ENCODE measurements around the gene PMIS2. TPM values are rescaled to one million over a fixed set of nuclear protein-coding genes. Genes with fewer than 3 reads are reported as not detected.

The PMIS2 gene
- total RNA-seq, 4 donors from 2014 or later: not detected

DNA sequence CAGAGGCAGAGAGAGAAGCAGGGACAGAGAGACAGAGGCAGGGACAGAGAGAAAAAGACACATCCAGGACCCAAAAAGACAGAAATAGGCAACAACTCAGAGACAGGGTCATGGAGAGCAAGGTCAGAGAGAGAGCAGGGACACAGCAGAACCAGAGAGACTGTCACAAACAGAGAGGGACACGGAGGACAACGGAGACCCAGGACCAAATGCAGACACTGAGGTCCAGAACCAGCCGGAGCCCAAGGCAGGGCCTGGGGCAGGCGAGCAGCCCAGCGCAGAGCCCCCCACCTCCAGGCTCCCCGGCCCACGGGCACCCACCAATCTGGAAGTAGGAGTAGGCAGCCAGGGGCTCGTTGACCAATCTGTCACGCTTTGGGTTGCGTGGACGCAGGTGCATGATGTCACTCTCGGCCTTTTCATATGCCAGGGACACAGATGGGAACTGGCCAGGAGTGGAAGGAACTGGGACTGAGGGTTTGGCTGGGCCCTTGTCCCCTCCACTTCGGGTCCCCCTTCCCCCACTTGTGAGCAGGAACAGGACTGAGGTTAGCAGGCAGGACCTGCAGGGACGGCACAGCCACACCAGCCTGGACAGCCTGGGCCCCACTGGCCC, 32.5 kb upstream of the PMIS2 start:
- Histone ChIP-seq H3K9me3 (peaks cover 0 to 4% (median 0%) of the 10 kb centered on the region in 4 donors), H3K27ac (no peak overlapping the region), H3K36me3 (no peaks in the 10 kb centered on the region), H3K4me3 (no peak overlapping the region), H3K4me1 (peaks cover 0 to 9% (median 4%) of the 10 kb centered on the region in 4 donors), H3K27me3 (no peaks in the 10 kb centered on the region)
- TF ChIP-seq, protein P1, sequence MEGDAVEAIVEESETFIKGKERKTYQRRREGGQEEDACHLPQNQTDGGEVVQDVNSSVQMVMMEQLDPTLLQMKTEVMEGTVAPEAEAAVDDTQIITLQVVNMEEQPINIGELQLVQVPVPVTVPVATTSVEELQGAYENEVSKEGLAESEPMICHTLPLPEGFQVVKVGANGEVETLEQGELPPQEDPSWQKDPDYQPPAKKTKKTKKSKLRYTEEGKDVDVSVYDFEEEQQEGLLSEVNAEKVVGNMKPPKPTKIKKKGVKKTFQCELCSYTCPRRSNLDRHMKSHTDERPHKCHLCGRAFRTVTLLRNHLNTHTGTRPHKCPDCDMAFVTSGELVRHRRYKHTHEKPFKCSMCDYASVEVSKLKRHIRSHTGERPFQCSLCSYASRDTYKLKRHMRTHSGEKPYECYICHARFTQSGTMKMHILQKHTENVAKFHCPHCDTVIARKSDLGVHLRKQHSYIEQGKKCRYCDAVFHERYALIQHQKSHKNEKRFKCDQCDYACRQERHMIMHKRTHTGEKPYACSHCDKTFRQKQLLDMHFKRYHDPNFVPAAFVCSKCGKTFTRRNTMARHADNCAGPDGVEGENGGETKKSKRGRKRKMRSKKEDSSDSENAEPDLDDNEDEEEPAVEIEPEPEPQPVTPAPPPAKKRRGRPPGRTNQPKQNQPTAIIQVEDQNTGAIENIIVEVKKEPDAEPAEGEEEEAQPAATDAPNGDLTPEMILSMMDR (IDR thresholded peaks at IDR 0.05): no peak
- TF ChIP-seq POLR2A (IDR thresholded peaks at IDR 0.05): no peak
- DNase-seq: no peak

DNA sequence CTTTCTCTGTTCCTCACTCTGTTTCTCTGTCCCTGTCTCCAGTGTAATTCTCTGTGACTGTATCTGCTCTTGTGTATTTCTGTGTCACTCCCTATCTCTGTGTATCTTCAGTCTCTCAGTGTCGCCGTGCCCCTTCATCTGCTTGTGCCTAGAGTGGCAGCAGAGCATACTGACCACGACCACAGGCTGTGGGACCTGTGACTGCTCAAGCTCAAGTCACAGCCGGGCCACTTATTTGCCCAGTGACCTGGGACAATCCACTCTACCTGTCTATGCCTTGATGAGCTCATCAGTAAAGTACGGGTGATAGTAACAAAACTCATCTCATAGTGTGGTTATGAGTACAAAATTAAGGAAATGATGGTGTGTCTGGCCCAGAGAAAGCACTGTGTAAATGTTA, 31.9 kb upstream of the PMIS2 start:
- H3K27me3 ChIP-seq: no peaks in the 10 kb centered on the region
- peaks cover 0 to 12% (median 5%) of the 10 kb centered on the region in 4 donors for H3K4me1 ChIP-seq
- TF ChIP-seq, protein P1 (IDR thresholded peaks at IDR 0.05): no peak
- no peak for TF ChIP-seq POLR2A (IDR thresholded peaks at IDR 0.05)
- no peak for DNase-seq
- no peak overlapping the region for H3K27ac ChIP-seq
- no peak overlapping the region for H3K4me3 ChIP-seq
- H3K36me3 ChIP-seq: no peaks in the 10 kb centered on the region
- H3K9me3 ChIP-seq: peaks cover 0 to 4% (median 0%) of the 10 kb centered on the region in 4 donors

DNA sequence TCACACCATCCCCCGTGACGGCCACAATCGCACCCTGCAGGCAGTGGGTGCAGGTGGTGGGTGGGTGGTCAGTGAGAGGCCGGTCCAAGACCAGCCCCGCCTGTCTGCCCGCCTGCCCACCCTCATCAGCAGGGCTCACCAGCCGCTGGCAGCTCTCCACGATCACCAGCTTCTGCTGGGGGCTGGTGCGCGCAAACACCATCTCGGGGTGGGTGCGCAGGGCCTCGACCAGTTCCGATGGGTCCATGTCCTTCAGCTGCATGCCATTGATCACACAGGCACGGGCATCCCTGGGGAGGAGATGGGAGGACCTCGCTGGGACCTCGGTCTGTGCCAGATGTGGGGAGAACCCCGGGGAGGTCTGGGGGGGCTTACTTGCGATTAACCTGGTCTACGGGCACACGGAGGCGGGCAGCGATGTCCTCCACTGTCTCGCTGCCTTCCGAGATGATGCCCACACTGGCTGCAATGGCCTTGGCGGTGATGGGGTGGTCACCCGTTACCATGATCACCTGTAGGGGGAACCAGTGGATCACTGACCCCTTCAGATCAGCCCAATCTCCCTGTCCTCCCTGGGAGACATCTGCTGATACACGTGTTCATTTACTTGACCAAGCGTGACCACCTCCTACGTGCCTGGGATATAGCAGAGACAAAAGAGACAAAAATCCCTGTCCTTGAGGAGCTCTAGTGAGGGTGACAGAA, 30.5 kb upstream of the PMIS2 start:
- no peaks in the 10 kb centered on the region for H3K36me3 ChIP-seq
- no peaks in the 10 kb centered on the region for H3K27me3 ChIP-seq
- H3K4me1 ChIP-seq: peaks cover 0 to 12% (median 5%) of the 10 kb centered on the region in 4 donors
- TF ChIP-seq, protein P1 (IDR thresholded peaks at IDR 0.05): no peak
- TF ChIP-seq POLR2A (IDR thresholded peaks at IDR 0.05): no peak
- H3K9me3 ChIP-seq: peaks cover 0 to 4% (median 0%) of the 10 kb centered on the region in 4 donors
- no peak overlapping the region for H3K27ac ChIP-seq
- no peak overlapping the region for H3K4me3 ChIP-seq
- DNase-seq: no peak

DNA sequence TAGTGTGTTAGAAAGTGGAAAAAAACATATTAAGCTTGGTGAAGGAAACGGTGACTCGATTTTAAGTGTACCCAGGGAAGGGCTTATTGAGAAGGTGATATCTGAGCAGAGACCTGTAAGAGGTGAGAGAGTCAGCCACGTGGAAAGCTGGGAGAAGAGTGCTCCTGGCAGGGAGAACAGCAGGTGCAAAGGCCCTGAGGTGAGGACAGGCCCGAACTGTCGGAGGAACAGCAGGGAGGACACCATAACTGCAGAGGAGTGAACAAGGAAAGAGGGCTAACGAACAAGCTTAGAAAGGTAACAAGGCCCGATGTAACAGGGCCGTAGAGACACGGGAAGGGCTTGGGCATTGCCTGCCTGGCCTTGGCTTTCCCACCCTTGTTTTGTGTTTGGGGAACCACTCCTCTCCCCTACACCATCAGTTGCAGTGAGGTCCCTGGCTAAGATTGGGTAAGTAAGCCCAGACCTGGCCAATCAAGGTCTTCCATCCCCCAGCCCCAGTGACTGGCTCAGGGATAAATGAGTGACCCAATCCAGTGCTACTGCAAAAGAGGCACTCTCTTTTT, 29.9 kb upstream of the PMIS2 start:
- H3K27me3 ChIP-seq: no peaks in the 10 kb centered on the region
- H3K27ac ChIP-seq: no peak overlapping the region
- peaks cover 0 to 4% (median 0%) of the 10 kb centered on the region in 4 donors for H3K9me3 ChIP-seq
- no peak for DNase-seq
- TF ChIP-seq POLR2A (IDR thresholded peaks at IDR 0.05): no peak
- TF ChIP-seq, protein P1 (IDR thresholded peaks at IDR 0.05): no peak
- no peak overlapping the region for H3K4me3 ChIP-seq
- no peaks in the 10 kb centered on the region for H3K36me3 ChIP-seq
- H3K4me1 ChIP-seq: peaks cover 0 to 12% (median 5%) of the 10 kb centered on the region in 4 donors

DNA sequence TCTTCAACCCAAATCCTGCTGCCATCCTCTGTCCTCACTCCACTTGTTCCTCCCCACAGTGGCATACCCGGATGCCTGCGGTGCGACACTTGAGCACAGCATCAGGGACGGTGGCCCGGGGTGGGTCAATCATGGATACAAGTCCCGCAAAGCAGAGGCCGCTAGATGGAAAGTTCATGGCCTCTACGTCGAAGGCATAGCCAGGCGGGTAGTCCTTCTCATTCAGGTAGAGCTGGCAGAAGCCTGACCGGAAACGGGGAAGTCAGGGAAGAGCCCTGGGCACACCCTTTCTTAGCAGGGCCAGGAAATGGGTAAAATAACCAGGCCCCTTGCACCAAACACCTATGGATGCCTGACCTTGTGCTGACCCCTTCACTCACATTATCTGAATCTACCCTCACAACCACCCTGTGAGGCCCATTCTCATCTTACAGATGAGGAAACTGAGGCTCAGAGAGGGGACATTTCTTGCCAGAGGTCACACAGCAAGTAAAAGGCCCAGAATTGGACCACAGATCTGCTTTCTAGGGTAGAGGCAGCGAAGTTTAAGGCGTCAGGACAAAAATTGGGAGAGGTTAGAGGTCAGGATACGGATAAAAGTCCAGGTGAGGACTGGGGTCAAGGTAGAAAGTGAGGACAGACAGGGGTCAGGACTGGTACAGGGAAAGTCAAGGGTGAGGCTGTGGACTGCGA, 29.0 kb upstream of the PMIS2 start:
- Histone ChIP-seq H3K4me1 (peaks cover 0 to 12% (median 5%) of the 10 kb centered on the region in 4 donors), H3K9me3 (peaks cover 0 to 4% (median 0%) of the 10 kb centered on the region in 4 donors), H3K27me3 (no peaks in the 10 kb centered on the region), H3K4me3 (no peak overlapping the region), H3K36me3 (no peaks in the 10 kb centered on the region), H3K27ac (no peak overlapping the region)
- TF ChIP-seq, protein P1 (IDR thresholded peaks at IDR 0.05): no peak
- no peak for TF ChIP-seq POLR2A (IDR thresholded peaks at IDR 0.05)
- DNase-seq: no peak
